WERI-Rb-1 (cell line): ENCODE data around the gene DGCR6L.
"Not testable (repeated sequence)": the region's sequence is repeated elsewhere in the genome, so short reads cannot be mapped to it uniquely, and the experiment has no call there.

Source experiments
- DNase-seq: peaks from one replicate; pipeline ENCODE4 v3.0.0-alpha.2; 2020
- H3K27ac ChIP-seq: fragments of 250-450 bp; sonication (Bioruptor Pico); 2 replicates; pipeline ENCODE4 v1.5.1; 2020; ENCODE audit warnings: mild to moderate bottlenecking, moderate library complexity
- H3K27me3 ChIP-seq: fragments of 250-450 bp; sonication (Bioruptor Pico); 2 replicates; pipeline ENCODE4 v1.5.1; 2021; ENCODE audit warnings: mild to moderate bottlenecking, low read depth, moderate library complexity; ENCODE audit not compliant: insufficient read depth, severe bottlenecking
- H3K36me3 ChIP-seq: fragments of 250-450 bp; sonication (Bioruptor Pico); 2 replicates; pipeline ENCODE4 v1.5.1; 2020; ENCODE audit warnings: mild to moderate bottlenecking, moderate library complexity
- H3K4me3 ChIP-seq: 2 replicates; pipeline ENCODE4 v1.5.1; 2011; ENCODE audit warnings: low read depth, mild to moderate bottlenecking, control low read depth, low read length
- H3K9me3 ChIP-seq: fragments of 250-450 bp; sonication (Bioruptor Pico); 2 replicates; pipeline ENCODE4 v1.5.1; 2021; ENCODE audit warnings: mild to moderate bottlenecking, moderate library complexity; ENCODE audit not compliant: severe bottlenecking
- TF ChIP-seq, protein P1 (sequence below): IDR thresholded peaks from 2 replicates; pipeline ENCODE4 v1.5.1; 2011; ENCODE audit warnings: low read depth, mild to moderate bottlenecking, control low read depth, inconsistent platforms, low read length

The DGCR6L gene

DNA sequence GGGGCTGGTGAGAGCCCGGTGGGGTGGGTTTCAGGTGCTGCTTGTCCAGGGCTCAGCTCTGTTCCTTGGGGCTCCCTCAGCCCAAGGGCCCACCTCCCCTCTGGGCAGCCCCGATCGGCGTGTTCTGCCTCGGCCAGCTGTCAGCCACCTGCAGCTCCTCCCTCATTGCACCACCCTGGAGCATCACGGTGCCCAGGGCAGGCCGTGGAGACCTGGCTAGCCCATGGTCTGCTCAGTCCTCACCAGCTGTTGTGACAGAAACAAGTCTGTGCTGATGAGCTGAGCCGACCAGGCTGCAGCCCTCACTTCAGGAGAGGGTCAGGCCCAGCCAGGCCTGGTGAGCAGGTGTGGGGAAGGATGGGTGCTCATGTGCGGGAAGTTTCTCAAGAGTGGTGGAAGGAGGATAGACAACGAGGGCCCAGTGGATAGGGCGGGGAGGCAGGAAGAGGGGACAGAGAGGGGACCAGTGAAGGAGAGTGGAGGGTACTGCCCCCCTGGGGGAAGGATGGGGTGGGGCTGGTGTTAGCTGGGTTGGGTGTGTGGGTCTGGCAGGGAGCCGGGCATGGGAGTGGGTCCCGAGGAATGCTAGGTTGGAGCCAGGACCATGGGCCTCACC, 35.3 kb downstream of the DGCR6L start:
- no peaks in the 10 kb centered on the region for H3K36me3 ChIP-seq
- no peaks in the 10 kb centered on the region for H3K27me3 ChIP-seq
- no peak for DNase-seq
- no peaks in the 10 kb centered on the region for H3K9me3 ChIP-seq
- no peak overlapping the region for H3K27ac ChIP-seq
- H3K4me3 ChIP-seq = no peak overlapping the region
- TF ChIP-seq, protein P1, sequence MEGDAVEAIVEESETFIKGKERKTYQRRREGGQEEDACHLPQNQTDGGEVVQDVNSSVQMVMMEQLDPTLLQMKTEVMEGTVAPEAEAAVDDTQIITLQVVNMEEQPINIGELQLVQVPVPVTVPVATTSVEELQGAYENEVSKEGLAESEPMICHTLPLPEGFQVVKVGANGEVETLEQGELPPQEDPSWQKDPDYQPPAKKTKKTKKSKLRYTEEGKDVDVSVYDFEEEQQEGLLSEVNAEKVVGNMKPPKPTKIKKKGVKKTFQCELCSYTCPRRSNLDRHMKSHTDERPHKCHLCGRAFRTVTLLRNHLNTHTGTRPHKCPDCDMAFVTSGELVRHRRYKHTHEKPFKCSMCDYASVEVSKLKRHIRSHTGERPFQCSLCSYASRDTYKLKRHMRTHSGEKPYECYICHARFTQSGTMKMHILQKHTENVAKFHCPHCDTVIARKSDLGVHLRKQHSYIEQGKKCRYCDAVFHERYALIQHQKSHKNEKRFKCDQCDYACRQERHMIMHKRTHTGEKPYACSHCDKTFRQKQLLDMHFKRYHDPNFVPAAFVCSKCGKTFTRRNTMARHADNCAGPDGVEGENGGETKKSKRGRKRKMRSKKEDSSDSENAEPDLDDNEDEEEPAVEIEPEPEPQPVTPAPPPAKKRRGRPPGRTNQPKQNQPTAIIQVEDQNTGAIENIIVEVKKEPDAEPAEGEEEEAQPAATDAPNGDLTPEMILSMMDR = no peak

DNA sequence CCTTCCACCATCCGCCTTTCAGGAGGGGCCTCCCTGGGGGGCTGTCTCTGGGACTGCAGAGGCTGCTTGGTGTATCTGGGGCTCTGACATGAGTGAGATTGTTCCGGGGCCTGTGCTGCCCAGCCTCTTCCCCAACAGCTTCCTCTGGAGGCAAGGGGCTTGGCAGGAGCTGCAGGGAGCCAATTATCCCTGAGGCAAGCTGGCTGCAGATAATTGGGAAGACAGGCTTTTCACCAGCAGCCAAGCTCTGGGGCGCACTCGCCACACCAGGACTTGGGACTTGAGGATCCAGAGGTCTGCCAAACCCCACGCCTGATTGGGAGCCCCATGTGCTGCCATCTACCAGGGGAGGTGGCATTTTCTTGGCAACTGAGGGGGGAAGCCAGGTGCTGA, 36.2 kb downstream of the DGCR6L start:
- TF ChIP-seq, protein P1 = no peak
- Histone ChIP-seq H3K36me3 (no peaks in the 10 kb centered on the region), H3K27me3 (no peaks in the 10 kb centered on the region), H3K4me3 (no peak overlapping the region), H3K27ac (no peak overlapping the region), H3K9me3 (no peaks in the 10 kb centered on the region)
- no peak for DNase-seq

GRCh38 chr22:20282901-20283673, 36.8 kb downstream of the DGCR6L start:
- DNase-seq = no peak
- no peaks in the 10 kb centered on the region for H3K27me3 ChIP-seq
- TF ChIP-seq, protein P1 = no peak
- no peaks in the 10 kb centered on the region for H3K36me3 ChIP-seq
- no peak overlapping the region for H3K4me3 ChIP-seq
- no peak overlapping the region for H3K27ac ChIP-seq
- no peaks in the 10 kb centered on the region for H3K9me3 ChIP-seq

GRCh38 chr22:20281891-20282290, 38.0 kb downstream of the DGCR6L start:
- TF ChIP-seq, protein P1 = no peak
- no peaks in the 10 kb centered on the region for H3K27me3 ChIP-seq
- DNase-seq = no peak
- no peaks in the 10 kb centered on the region for H3K9me3 ChIP-seq
- H3K36me3 ChIP-seq = no peaks in the 10 kb centered on the region
- no peak overlapping the region for H3K4me3 ChIP-seq
- H3K27ac ChIP-seq = no peak overlapping the region

GRCh38 chr22:20281473-20281872, 38.4 kb downstream of the DGCR6L start:
- not testable (repeated sequence) for DNase-seq, H3K36me3 ChIP-seq, H3K4me3 ChIP-seq, H3K27ac ChIP-seq, H3K27me3 ChIP-seq, H3K9me3 ChIP-seq

GRCh38 chr22:20280866-20281265, 39.0 kb downstream of the DGCR6L start:
- DNase-seq = no peak
- H3K9me3 ChIP-seq = no peaks in the 10 kb centered on the region
- no peaks in the 10 kb centered on the region for H3K27me3 ChIP-seq
- no peak overlapping the region for H3K4me3 ChIP-seq
- TF ChIP-seq, protein P1 = no peak
- no peak overlapping the region for H3K27ac ChIP-seq
- no peaks in the 10 kb centered on the region for H3K36me3 ChIP-seq

GRCh38 chr22:20280163-20280562, 39.7 kb downstream of the DGCR6L start:
- not testable (repeated sequence) for DNase-seq, H3K27ac ChIP-seq, H3K9me3 ChIP-seq, H3K36me3 ChIP-seq, H3K4me3 ChIP-seq, H3K27me3 ChIP-seq
